Keratinocyte (primary cell): ENCODE results near the gene FOXK1. TPM values are rescaled to one million over a fixed set of nuclear protein-coding genes. Genes with fewer than 3 reads are reported as not detected.

ENCODE experiments used
- DNase-seq: peaks from one replicate; pipeline ENCODE4 v3.0.0-alpha.2; 2011; ENCODE audit warnings: low read depth, missing footprints, low spot score
- FAIRE-seq: peaks from 2 replicates; lab custom pipeline; 2011; peaks lifted over from hg19 to GRCh38; lab: Jason Lieb, UNC
- H2AFZ ChIP-seq: 2 replicates; pipeline ENCODE4 v1.6.0; 2012; ENCODE audit warnings: low read length, control low read depth, inconsistent platforms; ENCODE audit not compliant: control insufficient read depth
- H3K27ac ChIP-seq: 2 replicates; pipeline ENCODE4 v1.5.1; 2011; ENCODE audit warnings: low read length; ENCODE audit not compliant: control insufficient read depth, insufficient read depth
- H3K27me3 ChIP-seq: 3 replicates; pipeline ENCODE4 v1.6.0; 2011; ENCODE audit warnings: low read length; ENCODE audit not compliant: control insufficient read depth, insufficient read depth; ENCODE audit errors: extremely low read depth
- H3K36me3 ChIP-seq, 2 experiments: 2 replicates in 1 of 2; 3 replicates in 1 of 2; pipeline ENCODE4 v1.5.1; 2011; ENCODE audit warnings: low read length in 2 of 2, mild to moderate bottlenecking in 1 of 2; ENCODE audit not compliant: control insufficient read depth in 2 of 2, insufficient read depth in 2 of 2; ENCODE audit errors: extremely low read depth in 1 of 2
- H3K4me1 ChIP-seq: 3 replicates; pipeline ENCODE4 v1.5.1; 2011; ENCODE audit warnings: low read length; ENCODE audit not compliant: control insufficient read depth, insufficient read depth; ENCODE audit errors: extremely low read depth
- H3K4me2 ChIP-seq: 3 replicates; pipeline ENCODE4 v1.6.0; 2011; ENCODE audit warnings: low read depth, low read length; ENCODE audit not compliant: control insufficient read depth, insufficient read depth; ENCODE audit errors: extremely low read depth
- H3K4me3 ChIP-seq, 3 experiments: fragments of 200-600 bp in 1 of 3; sonication (generic) in 1 of 3; 2 replicates in 2 of 3; 3 replicates in 1 of 3; pipeline ENCODE4 v1.5.1; 2011 to 2016; ENCODE audit warnings: low read length in 3 of 3, mild to moderate bottlenecking in 3 of 3, control low read depth in 2 of 3, inconsistent platforms in 1 of 3, low read depth in 1 of 3, mixed read lengths in 1 of 3, mixed run types in 1 of 3, moderate library complexity in 1 of 3; ENCODE audit not compliant: control insufficient read depth in 2 of 3, insufficient read depth in 2 of 3; ENCODE audit errors: extremely low read depth in 1 of 3
- H3K79me2 ChIP-seq: 2 replicates; pipeline ENCODE4 v1.6.0; 2012; ENCODE audit warnings: low read length; ENCODE audit not compliant: control insufficient read depth, insufficient read depth
- H3K9ac ChIP-seq: 3 replicates; pipeline ENCODE4 v1.6.0; 2011; ENCODE audit warnings: low read length; ENCODE audit not compliant: control insufficient read depth, insufficient read depth; ENCODE audit errors: extremely low read depth
- H3K9me1 ChIP-seq: 3 replicates; pipeline ENCODE4 v1.6.0; 2011; ENCODE audit warnings: low read length; ENCODE audit not compliant: control insufficient read depth, insufficient read depth; ENCODE audit errors: extremely low read depth
- H3K9me3 ChIP-seq: 2 replicates; pipeline ENCODE4 v1.5.1; 2012; ENCODE audit warnings: low read depth, low read length; ENCODE audit not compliant: control insufficient read depth
- H4K20me1 ChIP-seq: 3 replicates; pipeline ENCODE4 v1.6.0; 2011; ENCODE audit warnings: low read length; ENCODE audit not compliant: control insufficient read depth, insufficient read depth; ENCODE audit errors: extremely low read depth
- CTCF ChIP-seq, 3 experiments: IDR thresholded peaks in 1 of 3; conservative IDR thresholded peaks in 1 of 3; optimal IDR thresholded peaks in 1 of 3; 2 replicates in 2 of 3; 3 replicates in 1 of 3; pipeline versions ENCODE3 to v1.5.1; 2011; ENCODE audit warnings: low read length in 3 of 3, mild to moderate bottlenecking in 3 of 3, moderate library complexity in 2 of 3, control low read depth in 1 of 3, inconsistent platforms in 1 of 3; ENCODE audit not compliant: insufficient read depth in 2 of 3; ENCODE audit errors: extremely low read depth in 1 of 3
- EZH2 ChIP-seq: IDR thresholded peaks from one replicate; pipeline ENCODE4 v1.6.1; 2012; ENCODE audit warnings: inconsistent platforms, mild to moderate bottlenecking, low read length, moderate library complexity
- dilution Hi-C: fragments of 300-500 bp; cut with MboI; formaldehyde crosslinking; loops from one replicate; pipeline ENCODE4 v1.7.0; 2020; ENCODE audit warnings: low sequenced_read_pairs; ENCODE audit not compliant: extremely low pct_ligation_motif_present
- polyA plus RNA-seq, 5 experiments: library from polyadenylated mRNA; depleted of rRNA in 3 of 5; stranded (reverse) in 3 of 5; stranded (forward) in 1 of 5; unstranded in 1 of 5; fragments of >200 nt; gene quantifications; 1 replicate in 1 of 5; 2 replicates in 3 of 5; 3 replicates in 1 of 5; pipeline versions ENCODE4 v1.2.1 to v1.2.3, GENCODE V29; 2011 to 2012; ENCODE audit warnings: missing spikeins in 2 of 5, low read depth in 1 of 5, low replicate concordance in 1 of 5

FOXK1 gene
- polyA plus RNA-seq, 1 donor (not counting 4 experiments of a cell fraction or from before 2014, with no cell fraction given): 4.4 TPM

GRCh38 chr7:4740796-4741195 is 58.7 kb downstream of the FOXK1 start:
- Histone ChIP-seq H3K4me2 (no peak overlapping the region), H3K27ac (no peak overlapping the region), H2AFZ (no peak overlapping the region), H3K27me3 (no peaks in the 10 kb centered on the region), H3K4me3 (no peak overlapping the region), H3K9me1 (no peaks in the 10 kb centered on the region), H4K20me1 (peaks cover 4% of the 10 kb centered on the region), H3K36me3 (peaks cover 6 to 13% of the 10 kb centered on the region in 2 experiments), H3K4me1 (peaks cover 19% of the 10 kb centered on the region), H3K9me3 (no peaks in the 10 kb centered on the region), H3K9ac (no peak overlapping the region), H3K79me2 (peaks cover 40% of the 10 kb centered on the region)
- DNase-seq (no peak), FAIRE-seq (no peak)
- dilution Hi-C loops: no loop called here
- TF ChIP-seq CTCF (optimal IDR thresholded peaks at IDR 0.05 in 1 of 3, IDR thresholded peaks at IDR 0.05 in 1 of 3, conservative IDR thresholded peaks at IDR 0.05 in 1 of 3; ENCODE audit: extremely low read depth in 1 of 3, insufficient read depth in 2 of 3, low read length in 3 of 3) (no peak), EZH2 (no peak)

GRCh38 chr7:4742051-4742573 is 60.0 kb downstream of the FOXK1 start:
- no peaks in the 10 kb centered on the region for H3K27me3 ChIP-seq
- FAIRE-seq: no peak
- H3K9ac ChIP-seq: no peak overlapping the region
- no peaks in the 10 kb centered on the region for H3K9me3 ChIP-seq
- H3K4me3 ChIP-seq: no peak overlapping the region
- no peak overlapping the region for H3K4me2 ChIP-seq
- H3K36me3 ChIP-seq: peaks cover 13 to 15% of the 10 kb centered on the region in 2 experiments
- peaks cover 19% of the 10 kb centered on the region for H3K4me1 ChIP-seq
- H2AFZ ChIP-seq: no peak overlapping the region
- DNase-seq: no peak
- peaks cover 36% of the 10 kb centered on the region for H3K79me2 ChIP-seq
- dilution Hi-C loops: no loop called here
- peaks cover 4% of the 10 kb centered on the region for H4K20me1 ChIP-seq
- TF ChIP-seq EZH2: no peak
- no peak for TF ChIP-seq CTCF (optimal IDR thresholded peaks at IDR 0.05 in 1 of 3, IDR thresholded peaks at IDR 0.05 in 1 of 3, conservative IDR thresholded peaks at IDR 0.05 in 1 of 3; ENCODE audit: extremely low read depth in 1 of 3, insufficient read depth in 2 of 3, low read length in 3 of 3)
- no peaks in the 10 kb centered on the region for H3K9me1 ChIP-seq
- no peak overlapping the region for H3K27ac ChIP-seq
